HFFc6 (cell line): ENCODE data around the gene LRRK1. TPM values are rescaled to one million over a fixed set of nuclear protein-coding genes. Genes with fewer than 3 reads are reported as not detected.

Experiments
- DNase-seq: peaks from one replicate; pipeline ENCODE4 v3.0.0-alpha.2; 2018
- H3K27ac Mint-ChIP-seq: 2 replicates; pipeline ENCODE4 v1.8.0; 2020; ENCODE audit warnings: mild to moderate bottlenecking, mixed read lengths
- H3K27me3 Mint-ChIP-seq: 2 replicates; pipeline ENCODE4 v1.8.0; 2021; ENCODE audit warnings: mild to moderate bottlenecking, moderate library complexity, mixed read lengths; ENCODE audit not compliant: insufficient read depth
- H3K36me3 Mint-ChIP-seq: 2 replicates; pipeline ENCODE4 v1.8.0; 2021; ENCODE audit warnings: low read depth, mixed read lengths
- H3K4me1 Mint-ChIP-seq: 2 replicates; pipeline ENCODE4 v1.8.0; 2020; ENCODE audit warnings: low read depth, mixed read lengths
- H3K4me3 Mint-ChIP-seq: 2 replicates; pipeline ENCODE4 v1.8.0; 2020; ENCODE audit warnings: mild to moderate bottlenecking, moderate library complexity, mixed read lengths
- H3K9me3 Mint-ChIP-seq: 2 replicates; pipeline ENCODE4 v1.8.0; 2020; ENCODE audit warnings: mild to moderate bottlenecking, mixed read lengths
- total RNA-seq, 6 experiments: library from RNA; stranded (reverse); fragmentation: NEBNext Ultra II Directional; extraction: Animal tissue kit (Norgen Biotek cat#: 25700); gene quantifications; 2 replicates in 1 of 6; 3 replicates in 5 of 6; pipeline ENCODE4 v1.2.3, GENCODE V29; 2021
- TF ChIP-seq, protein P1 (sequence below): fragments of 200-600 bp; sonication (generic); IDR thresholded peaks from 2 replicates; pipeline ENCODE4 v1.5.0; 2021; ENCODE audit warnings: antibody characterized with exemption, mild to moderate bottlenecking

LRRK1 gene
- total RNA-seq, 6 experiments from 2014 or later = 11.4 to 14.8 (median 13.5) TPM

GRCh38 chr15:100994597-100995446 is 75.7 kb downstream of the LRRK1 start:
- Mint-ChIP-seq H3K4me1 (peaks cover 36% of the 10 kb centered on the region), H3K4me3 (no peak overlapping the region), H3K36me3 (peaks cover 3% of the 10 kb centered on the region; the same call in 1 of the 2 replicates), H3K27ac (no peak overlapping the region), H3K27me3 (peaks cover 3% of the 10 kb centered on the region; the same call in 1 of the 2 replicates), H3K9me3 (no peaks in the 10 kb centered on the region)
- DNase-seq = no peak
- TF ChIP-seq, protein P1, sequence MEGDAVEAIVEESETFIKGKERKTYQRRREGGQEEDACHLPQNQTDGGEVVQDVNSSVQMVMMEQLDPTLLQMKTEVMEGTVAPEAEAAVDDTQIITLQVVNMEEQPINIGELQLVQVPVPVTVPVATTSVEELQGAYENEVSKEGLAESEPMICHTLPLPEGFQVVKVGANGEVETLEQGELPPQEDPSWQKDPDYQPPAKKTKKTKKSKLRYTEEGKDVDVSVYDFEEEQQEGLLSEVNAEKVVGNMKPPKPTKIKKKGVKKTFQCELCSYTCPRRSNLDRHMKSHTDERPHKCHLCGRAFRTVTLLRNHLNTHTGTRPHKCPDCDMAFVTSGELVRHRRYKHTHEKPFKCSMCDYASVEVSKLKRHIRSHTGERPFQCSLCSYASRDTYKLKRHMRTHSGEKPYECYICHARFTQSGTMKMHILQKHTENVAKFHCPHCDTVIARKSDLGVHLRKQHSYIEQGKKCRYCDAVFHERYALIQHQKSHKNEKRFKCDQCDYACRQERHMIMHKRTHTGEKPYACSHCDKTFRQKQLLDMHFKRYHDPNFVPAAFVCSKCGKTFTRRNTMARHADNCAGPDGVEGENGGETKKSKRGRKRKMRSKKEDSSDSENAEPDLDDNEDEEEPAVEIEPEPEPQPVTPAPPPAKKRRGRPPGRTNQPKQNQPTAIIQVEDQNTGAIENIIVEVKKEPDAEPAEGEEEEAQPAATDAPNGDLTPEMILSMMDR = no peak

DNA sequence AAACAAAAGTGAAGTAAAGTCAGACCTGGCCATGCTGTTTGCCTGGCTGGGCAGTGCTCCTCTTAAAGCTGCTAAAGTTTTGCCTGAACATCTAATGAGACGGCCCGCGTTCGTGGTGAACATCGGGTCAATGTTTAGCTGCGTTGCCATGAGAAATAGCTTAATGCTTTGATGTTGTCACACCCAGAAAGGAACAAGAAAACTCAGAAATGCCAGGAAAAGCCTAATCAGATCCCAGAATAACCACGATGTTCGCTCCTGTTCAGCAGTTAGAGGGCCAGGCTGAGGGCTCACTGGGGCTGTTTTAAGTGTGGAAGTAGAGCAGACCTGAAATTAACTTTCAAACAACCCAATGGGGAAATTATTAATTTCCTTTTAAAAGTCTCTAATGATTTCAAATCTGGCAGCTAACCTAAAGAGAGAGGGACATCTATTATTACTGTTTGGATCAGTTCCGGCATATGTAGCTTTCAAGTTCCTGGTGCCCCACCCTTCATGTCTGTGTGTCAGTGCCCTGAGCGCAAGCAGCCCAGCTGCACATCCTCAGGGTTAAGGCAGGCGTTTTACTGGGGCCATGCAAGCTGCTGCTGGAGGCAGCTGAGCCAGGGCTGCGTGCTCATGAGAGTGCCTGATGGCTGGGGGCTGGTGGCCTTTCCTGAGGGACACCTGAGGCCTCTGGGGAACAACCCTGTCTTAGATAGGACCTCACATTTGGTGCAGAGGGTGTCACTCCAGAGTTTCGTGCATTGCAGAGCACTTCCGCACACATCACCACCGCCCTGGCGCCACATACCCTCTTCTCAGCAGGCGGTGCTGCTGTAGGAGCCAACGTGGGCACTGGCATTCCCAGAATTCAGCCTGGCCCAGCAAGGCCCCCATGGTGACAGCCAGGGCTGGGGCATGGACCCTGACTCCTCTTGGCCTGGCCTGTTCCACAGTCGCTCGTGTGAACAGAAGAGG is 76.6 kb downstream of the LRRK1 start:
- H3K36me3 Mint-ChIP-seq = peaks cover 3% of the 10 kb centered on the region; the same call in 1 of the 2 replicates
- TF ChIP-seq, protein P1 = no peak

GRCh38 chr15:100997442-100997841 is 78.3 kb downstream of the LRRK1 start:
- peak; percentile 80 for DNase-seq
- Mint-ChIP-seq H3K27me3 (peaks cover 3% of the 10 kb centered on the region; the same call in 1 of the 2 replicates), H3K9me3 (no peaks in the 10 kb centered on the region), H3K4me3 (peak overlapping the region; percentile 40), H3K36me3 (peaks cover 3% of the 10 kb centered on the region; the same call in 1 of the 2 replicates), H3K4me1 (peaks cover 52% of the 10 kb centered on the region), H3K27ac (peak overlapping the region; percentile 54)
- TF ChIP-seq, protein P1 = no peak

More for the DNA sequence above, 76.6 kb downstream of the LRRK1 start:
- Mint-ChIP-seq H3K4me3 (no peak overlapping the region), H3K27ac (no peak overlapping the region), H3K9me3 (no peaks in the 10 kb centered on the region), H3K4me1 (peaks cover 45% of the 10 kb centered on the region), H3K27me3 (peaks cover 3% of the 10 kb centered on the region; the same call in 1 of the 2 replicates)
- no peak for DNase-seq

GRCh38 chr15:100998630-100999029 is 79.5 kb downstream of the LRRK1 start:
- no peak overlapping the region for H3K27ac Mint-ChIP-seq
- TF ChIP-seq, protein P1 = no peak
- H3K27me3 Mint-ChIP-seq = peaks cover 3% of the 10 kb centered on the region
- H3K36me3 Mint-ChIP-seq = peaks cover 10% of the 10 kb centered on the region; the same call in 1 of the 2 replicates
- DNase-seq = no peak
- peaks cover 52% of the 10 kb centered on the region for H3K4me1 Mint-ChIP-seq
- H3K4me3 Mint-ChIP-seq = no peak overlapping the region
- no peaks in the 10 kb centered on the region for H3K9me3 Mint-ChIP-seq

GRCh38 chr15:100999369-100999768 is 80.2 kb downstream of the LRRK1 start:
- Mint-ChIP-seq H3K4me1 (peaks cover 52% of the 10 kb centered on the region), H3K36me3 (peaks cover 16% of the 10 kb centered on the region), H3K4me3 (peak overlapping the region; percentile 69), H3K27ac (peak overlapping the region; percentile 76), H3K9me3 (no peaks in the 10 kb centered on the region), H3K27me3 (peaks cover 3% of the 10 kb centered on the region)
- DNase-seq = peak; percentile 60
- TF ChIP-seq, protein P1 = no peak
